Measurements from ENCODE around the gene PNKP. TPM values are rescaled to one million over a fixed set of nuclear protein-coding genes. Genes with fewer than 3 reads are reported as not detected.
A peak's percentile ranks its signal among the peaks of the same experiment; 100 is the strongest.

Gene PNKP
- total and polyA plus RNA-seq, 10 of the 15 experiments (the other 5 are each of a cell fraction or from before 2014, with no cell fraction given): 2.9 to 82.3 (median 33.2) TPM

DNA sequence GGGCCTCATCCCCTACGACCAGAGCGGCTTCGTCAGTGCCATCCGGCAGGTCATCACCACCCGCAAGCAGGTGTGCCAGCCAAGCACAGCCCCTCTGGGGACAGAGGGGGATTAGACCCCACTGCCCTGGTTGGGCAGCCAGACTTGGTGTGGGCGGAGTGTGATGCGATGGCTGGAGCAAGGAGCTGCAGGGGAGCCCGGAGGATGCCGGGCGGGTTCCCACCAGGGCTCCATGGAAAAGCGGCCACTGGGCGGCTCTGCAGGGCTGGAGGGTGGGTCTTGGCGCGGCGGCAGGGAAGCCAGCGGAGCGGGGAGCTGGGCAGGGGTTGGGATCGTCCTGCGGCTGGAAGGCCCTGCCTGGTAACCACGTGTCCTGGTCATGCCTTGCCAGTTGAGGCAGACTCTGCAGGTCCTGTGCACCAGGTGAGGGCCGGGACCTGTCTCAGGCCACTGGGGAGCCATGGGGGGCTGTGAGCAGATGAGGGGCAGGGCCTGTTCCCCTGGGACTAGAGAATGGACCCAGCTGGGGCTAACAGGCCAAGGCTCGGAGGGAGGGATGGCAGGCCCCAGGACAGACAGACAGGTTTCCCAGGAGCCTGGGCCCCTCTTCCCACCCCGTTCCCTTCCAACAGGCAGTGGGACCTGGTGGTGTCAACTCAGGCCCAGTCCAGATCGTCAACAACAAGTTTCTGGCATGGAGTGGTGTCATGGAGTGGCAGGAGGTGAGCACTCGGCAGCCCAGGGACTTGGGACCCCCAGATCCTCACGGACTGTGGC, 10.1 kb downstream of the PNKP start:
- RAD21 ChIA-PET (ENCODE audit: unreplicated experiment): no interaction called here
- Histone ChIP-seq H3K9ac (ENCODE audit: control insufficient read depth, insufficient read depth, low read length) (no peak overlapping the region), H3K4me1 (ENCODE audit: control insufficient read depth, insufficient read depth, low read length) (peaks cover 5% of the 10 kb centered on the region), H3K79me2 (ENCODE audit: control insufficient read depth, insufficient read depth, low read length) (peaks cover 5% of the 10 kb centered on the region), H2AFZ (ENCODE audit: control insufficient read depth, low read depth, low read length) (no peak overlapping the region), H3K4me2 (ENCODE audit: control insufficient read depth, insufficient read depth) (no peak overlapping the region), H3K36me3 (ENCODE audit: control insufficient read depth in 2 of 2, insufficient read depth in 2 of 2, low read length in 1 of 2) (peaks cover 0 to 19% of the 10 kb centered on the region in 2 experiments; a peak in 3 of 4 replicates), H3K4me3 (no peak overlapping the region), H4K20me1 (ENCODE audit: control insufficient read depth, insufficient read depth) (no peaks in the 10 kb centered on the region), H3K27ac (ENCODE audit: control insufficient read depth, insufficient read depth) (no peak overlapping the region), H3K9me3 (replicated peaks; ENCODE audit: control insufficient read depth, insufficient read depth, low read length) (no peaks in the 10 kb centered on the region), H3K27me3 (replicated peaks in 1 of 2; ENCODE audit: control insufficient read depth in 2 of 2, insufficient read depth in 2 of 2, low read length in 1 of 2) (no peaks in the 10 kb centered on the region)
- in situ Hi-C loops (cut with MboI) (no loop called here), intact Hi-C loops (cut with micrococcal nuclease; ENCODE audit: unreplicated experiment) (no loop called here)
- no peak for DNase-seq (ENCODE audit: low read depth, low spot score)
- no peak for ATAC-seq
- CTCF ChIA-PET: no interaction called here
- TF ChIP-seq SKIL (IDR thresholded peaks at IDR 0.05; ENCODE audit: low read depth, poor library complexity, severe bottlenecking): no peak
- TF ChIP-seq POLR2A (IDR thresholded peaks at IDR 0.05; ENCODE audit: low read depth, low read length): peak; percentile 31
- BruUV-seq (replicated peaks): no TSS peak
- FAIRE-seq: no peak
- SMC1A ChIA-PET (ENCODE audit: uncharacterized antibody, unreplicated experiment): no interaction called here
- POLR2A ChIA-PET: interaction anchor here (0.7 to 1.0 kb wide), 2 partner anchors 21 to 72 kb away, joined by 3 read pairs; no protein-coding TSS in a partner anchor
- WGBS (ENCODE audit: insufficient coverage, insufficient replicate concordance, low lambda C conversion rate, missing lambda C conversion rate): 87% methylated on average over 26 of the region's 26 CpGs

DNA sequence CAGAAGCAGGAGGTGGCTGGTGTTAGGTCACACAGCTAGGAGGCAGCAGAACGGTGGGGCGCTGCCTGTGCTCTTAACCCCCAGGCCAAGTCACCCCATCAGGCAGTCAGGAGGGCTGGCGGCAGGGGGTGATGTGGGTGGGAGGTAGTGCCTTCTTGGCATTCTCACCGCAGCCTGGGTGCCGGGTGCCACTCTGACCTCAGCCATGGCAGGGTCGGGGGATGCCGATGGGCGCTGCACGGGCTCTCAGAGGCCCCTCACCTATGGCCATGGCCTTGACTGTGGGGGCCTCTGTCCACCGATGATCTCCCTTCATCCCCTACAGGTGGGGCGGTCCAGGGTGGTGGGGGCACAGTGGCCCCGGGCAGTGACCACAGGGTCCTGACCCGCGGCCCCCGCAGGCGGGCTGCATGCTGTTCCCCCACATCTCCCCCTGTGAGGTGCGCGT, 10.8 kb downstream of the PNKP start:
- peaks cover 8% of the 10 kb centered on the region for H3K4me1 ChIP-seq (ENCODE audit: control insufficient read depth, insufficient read depth, low read length)
- in situ Hi-C loops (cut with MboI) (no loop called here), intact Hi-C loops (cut with micrococcal nuclease; ENCODE audit: unreplicated experiment) (no loop called here)
- no peak for ATAC-seq
- H4K20me1 ChIP-seq (ENCODE audit: control insufficient read depth, insufficient read depth): no peaks in the 10 kb centered on the region
- no peak overlapping the region for H3K9ac ChIP-seq (ENCODE audit: control insufficient read depth, insufficient read depth, low read length)
- no peaks in the 10 kb centered on the region for H3K27me3 ChIP-seq (replicated peaks in 1 of 2; ENCODE audit: control insufficient read depth in 2 of 2, insufficient read depth in 2 of 2, low read length in 1 of 2)
- no peak overlapping the region for H3K4me2 ChIP-seq (ENCODE audit: control insufficient read depth, insufficient read depth)
- no peak overlapping the region for H3K4me3 ChIP-seq
- BruUV-seq (replicated peaks): no TSS peak
- peaks cover 0 to 15% of the 10 kb centered on the region in 2 experiments; a peak in 3 of 4 replicates for H3K36me3 ChIP-seq (ENCODE audit: control insufficient read depth in 2 of 2, insufficient read depth in 2 of 2, low read length in 1 of 2)
- no peak overlapping the region for H3K27ac ChIP-seq (ENCODE audit: control insufficient read depth, insufficient read depth)
- no peak overlapping the region for H2AFZ ChIP-seq (ENCODE audit: control insufficient read depth, low read depth, low read length)
- H3K79me2 ChIP-seq (ENCODE audit: control insufficient read depth, insufficient read depth, low read length): peaks cover 6% of the 10 kb centered on the region
- SMC1A ChIA-PET (ENCODE audit: uncharacterized antibody, unreplicated experiment): no interaction called here
- no peaks in the 10 kb centered on the region for H3K9me3 ChIP-seq (replicated peaks; ENCODE audit: control insufficient read depth, insufficient read depth, low read length)
- WGBS (ENCODE audit: insufficient coverage, insufficient replicate concordance, low lambda C conversion rate, missing lambda C conversion rate): 83% methylated on average over 11 of the region's 18 CpGs
- DNase-seq (ENCODE audit: low read depth, low spot score): no peak
- no peak for FAIRE-seq
- CTCF ChIA-PET: no interaction called here
- RAD21 ChIA-PET (ENCODE audit: unreplicated experiment): no interaction called here
- POLR2A ChIA-PET: interaction anchor here (0.7 kb wide), 1 partner anchor 21 kb away, joined by 3 read pairs; no protein-coding TSS in a partner anchor
- TF ChIP-seq TCF12 (IDR thresholded peaks at IDR 0.05; ENCODE audit: low read depth, low read length) (no peak), E2F8 (IDR thresholded peaks at IDR 0.05; ENCODE audit: low read depth, partially characterized antibody) (no peak), PML (IDR thresholded peaks at IDR 0.05; ENCODE audit: low read length) (no peak)
- TF ChIP-seq, protein P1, sequence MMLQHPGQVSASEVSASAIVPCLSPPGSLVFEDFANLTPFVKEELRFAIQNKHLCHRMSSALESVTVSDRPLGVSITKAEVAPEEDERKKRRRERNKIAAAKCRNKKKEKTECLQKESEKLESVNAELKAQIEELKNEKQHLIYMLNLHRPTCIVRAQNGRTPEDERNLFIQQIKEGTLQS (IDR thresholded peaks at IDR 0.05; ENCODE audit: borderline replicate concordance, extremely low read depth, low read depth, low read length): no peak
